Fibroblast of the conjunctiva (primary cell): ENCODE measurements around the gene PPP3R1.

Experiments
- DNase-seq: peaks from one replicate; pipeline ENCODE4 v3.0.0-alpha.2; 2010; ENCODE audit warnings: low read depth

The PPP3R1 gene

GRCh38 chr2:68256093-68256450, 3.7 kb upstream of the PPP3R1 start:
- DNase-seq: no peak

GRCh38 chr2:68253219-68254068, 1.1 kb upstream of the PPP3R1 start:
- no peak for DNase-seq

GRCh38 chr2:68251855-68252399, 405 bp downstream of the PPP3R1 start:
- no peak for DNase-seq

GRCh38 chr2:68251187-68251854, 1.0 kb downstream of the PPP3R1 start:
- peak; percentile 59 for DNase-seq

- no peak for DNase-seq
Observed at GRCh38 chr2:68250652-68251186, 1.6 kb downstream of the PPP3R1 start.

GRCh38 chr2:68250196-68250595, 2.1 kb downstream of the PPP3R1 start:
- DNase-seq: no peak

- DNase-seq: no peak
Observed at GRCh38 chr2:68248806-68249205, 3.5 kb downstream of the PPP3R1 start.

GRCh38 chr2:68248361-68248760, 4.0 kb downstream of the PPP3R1 start:
- no peak for DNase-seq

GRCh38 chr2:68246396-68246795, 5.9 kb downstream of the PPP3R1 start:
- DNase-seq: no peak

GRCh38 chr2:68245672-68246071, 6.7 kb downstream of the PPP3R1 start:
- DNase-seq: no peak

GRCh38 chr2:68245066-68245465, 7.3 kb downstream of the PPP3R1 start:
- DNase-seq: no peak

GRCh38 chr2:68244456-68244855, 7.9 kb downstream of the PPP3R1 start:
- no peak for DNase-seq

GRCh38 chr2:68241732-68242131, 10.6 kb downstream of the PPP3R1 start:
- DNase-seq: no peak

GRCh38 chr2:68240446-68240845, 11.9 kb downstream of the PPP3R1 start:
- DNase-seq: no peak

GRCh38 chr2:68238955-68239822, 13.1 kb downstream of the PPP3R1 start:
- DNase-seq: no peak

- DNase-seq: no peak
Observed at GRCh38 chr2:68237976-68238580, 14.3 kb downstream of the PPP3R1 start.

- no peak for DNase-seq
Observed at GRCh38 chr2:68237404-68237803, 14.9 kb downstream of the PPP3R1 start.

- no peak for DNase-seq
Observed at GRCh38 chr2:68236876-68237275, 15.5 kb downstream of the PPP3R1 start.

GRCh38 chr2:68236103-68236734, 16.1 kb downstream of the PPP3R1 start:
- no peak for DNase-seq

- no peak for DNase-seq
Observed at GRCh38 chr2:68235090-68235489, 17.2 kb downstream of the PPP3R1 start.

GRCh38 chr2:68234405-68234804, 17.9 kb downstream of the PPP3R1 start:
- DNase-seq: no peak
